ENCODE results near the gene MGAT3.

DNA sequence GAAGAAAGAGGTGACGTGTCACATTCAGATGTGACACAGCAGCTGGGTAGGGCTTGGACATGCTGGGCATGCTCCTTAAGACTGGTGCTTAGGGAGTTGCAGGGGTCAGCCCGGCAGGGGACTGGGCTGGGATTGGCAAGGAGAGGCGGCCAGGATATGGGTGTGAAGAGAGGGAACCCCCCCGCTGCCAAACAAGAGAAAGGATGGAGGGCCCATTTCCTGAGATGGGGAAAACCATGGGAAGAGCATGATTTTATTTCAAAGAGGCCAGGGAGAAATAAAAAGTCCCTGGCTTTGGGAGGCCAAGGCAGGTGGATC is 68.8 kb downstream of the MGAT3 start:
- TF ChIP-seq, protein P1, sequence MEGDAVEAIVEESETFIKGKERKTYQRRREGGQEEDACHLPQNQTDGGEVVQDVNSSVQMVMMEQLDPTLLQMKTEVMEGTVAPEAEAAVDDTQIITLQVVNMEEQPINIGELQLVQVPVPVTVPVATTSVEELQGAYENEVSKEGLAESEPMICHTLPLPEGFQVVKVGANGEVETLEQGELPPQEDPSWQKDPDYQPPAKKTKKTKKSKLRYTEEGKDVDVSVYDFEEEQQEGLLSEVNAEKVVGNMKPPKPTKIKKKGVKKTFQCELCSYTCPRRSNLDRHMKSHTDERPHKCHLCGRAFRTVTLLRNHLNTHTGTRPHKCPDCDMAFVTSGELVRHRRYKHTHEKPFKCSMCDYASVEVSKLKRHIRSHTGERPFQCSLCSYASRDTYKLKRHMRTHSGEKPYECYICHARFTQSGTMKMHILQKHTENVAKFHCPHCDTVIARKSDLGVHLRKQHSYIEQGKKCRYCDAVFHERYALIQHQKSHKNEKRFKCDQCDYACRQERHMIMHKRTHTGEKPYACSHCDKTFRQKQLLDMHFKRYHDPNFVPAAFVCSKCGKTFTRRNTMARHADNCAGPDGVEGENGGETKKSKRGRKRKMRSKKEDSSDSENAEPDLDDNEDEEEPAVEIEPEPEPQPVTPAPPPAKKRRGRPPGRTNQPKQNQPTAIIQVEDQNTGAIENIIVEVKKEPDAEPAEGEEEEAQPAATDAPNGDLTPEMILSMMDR (tag by site-specific recombination; IDR thresholded peaks at IDR 0.05): no peak
- TF ChIP-seq GFI1B (tag by site-specific recombination; IDR thresholded peaks at IDR 0.05) (no peak), KLF10 (tag by site-specific recombination; IDR thresholded peaks at IDR 0.05) (no peak), ZNF792 (tag by site-specific recombination; IDR thresholded peaks at IDR 0.05) (no peak), MEIS1 (CRISPR knock-in tag; IDR thresholded peaks at IDR 0.05; ENCODE audit: borderline replicate concordance) (no peak)
- TF ChIP-seq, protein P2, sequence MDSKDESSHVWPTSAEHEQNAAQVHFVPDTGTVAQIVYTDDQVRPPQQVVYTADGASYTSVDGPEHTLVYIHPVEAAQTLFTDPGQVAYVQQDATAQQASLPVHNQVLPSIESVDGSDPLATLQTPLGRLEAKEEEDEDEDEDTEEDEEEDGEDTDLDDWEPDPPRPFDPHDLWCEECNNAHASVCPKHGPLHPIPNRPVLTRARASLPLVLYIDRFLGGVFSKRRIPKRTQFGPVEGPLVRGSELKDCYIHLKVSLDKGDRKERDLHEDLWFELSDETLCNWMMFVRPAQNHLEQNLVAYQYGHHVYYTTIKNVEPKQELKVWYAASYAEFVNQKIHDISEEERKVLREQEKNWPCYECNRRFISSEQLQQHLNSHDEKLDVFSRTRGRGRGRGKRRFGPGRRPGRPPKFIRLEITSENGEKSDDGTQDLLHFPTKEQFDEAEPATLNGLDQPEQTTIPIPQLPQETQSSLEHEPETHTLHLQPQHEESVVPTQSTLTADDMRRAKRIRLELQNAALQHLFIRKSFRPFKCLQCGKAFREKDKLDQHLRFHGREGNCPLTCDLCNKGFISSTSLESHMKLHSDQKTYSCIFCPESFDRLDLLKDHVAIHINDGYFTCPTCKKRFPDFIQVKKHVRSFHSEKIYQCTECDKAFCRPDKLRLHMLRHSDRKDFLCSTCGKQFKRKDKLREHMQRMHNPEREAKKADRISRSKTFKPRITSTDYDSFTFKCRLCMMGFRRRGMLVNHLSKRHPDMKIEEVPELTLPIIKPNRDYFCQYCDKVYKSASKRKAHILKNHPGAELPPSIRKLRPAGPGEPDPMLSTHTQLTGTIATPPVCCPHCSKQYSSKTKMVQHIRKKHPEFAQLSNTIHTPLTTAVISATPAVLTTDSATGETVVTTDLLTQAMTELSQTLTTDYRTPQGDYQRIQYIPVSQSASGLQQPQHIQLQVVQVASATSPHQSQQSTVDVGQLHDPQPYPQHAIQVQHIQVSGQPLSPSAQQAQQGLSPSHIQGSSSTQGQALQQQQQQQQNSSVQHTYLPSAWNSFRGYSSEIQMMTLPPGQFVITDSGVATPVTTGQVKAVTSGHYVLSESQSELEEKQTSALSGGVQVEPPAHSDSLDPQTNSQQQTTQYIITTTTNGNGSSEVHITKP (tag by site-specific recombination; IDR thresholded peaks at IDR 0.05): no peak
